WTC11 (cell line): Measurements from ENCODE around the gene MAPK11. TPM values are rescaled to one million over a fixed set of nuclear protein-coding genes. Genes with fewer than 3 reads are reported as not detected.

Source experiments
- ATAC-seq: fragments of 200-7000 bp; cut with Tn5 transposase; 2 replicates; pipeline ENCODE4 v1.10.0; 2021; ENCODE audit warnings: mild to moderate bottlenecking, moderate library complexity
- CTCF ChIA-PET: fragments of 300-600 bp; sonication (Branson Sonifier 250); formaldehyde crosslinking; loops from one replicate; lab custom pipeline; 2021; ENCODE audit warnings: antibody characterized with exemption; lab: Charles Lee
- POLR2A ChIA-PET: fragments of 350-600 bp; sonication (Branson Sonifier 250); formaldehyde crosslinking; loops from one replicate; lab custom pipeline; 2021; ENCODE audit warnings: antibody characterized with exemption; lab: Charles Lee
- DNase-seq: peaks from one replicate; pipeline ENCODE4 v3.0.0; 2021; ENCODE audit warnings: low spot score
- H3K27ac Mint-ChIP-seq: 2 replicates; pipeline ENCODE4 v1.8.0; 2021; ENCODE audit warnings: mixed read lengths
- H3K27me3 Mint-ChIP-seq: 2 replicates; pipeline ENCODE4 v1.8.0; 2021; ENCODE audit warnings: low read depth, mild to moderate bottlenecking, moderate library complexity, mixed read lengths
- H3K36me3 Mint-ChIP-seq: 2 replicates; pipeline ENCODE4 v1.8.0; 2021; ENCODE audit warnings: mixed read lengths
- H3K4me1 Mint-ChIP-seq: 2 replicates; pipeline ENCODE4 v1.8.0; 2022; ENCODE audit warnings: mixed read lengths
- H3K4me3 Mint-ChIP-seq: 2 replicates; pipeline ENCODE4 v1.8.0; 2021; ENCODE audit warnings: mild to moderate bottlenecking, moderate library complexity, mixed read lengths
- H3K9me3 Mint-ChIP-seq: 2 replicates; pipeline ENCODE4 v1.8.0; 2021; ENCODE audit warnings: mixed read lengths
- CREM ChIP-seq: sonication (generic); formaldehyde crosslinking; IDR thresholded peaks from 2 replicates; pipeline ENCODE4 v1.8.1; 2022; ENCODE audit warnings: mild to moderate bottlenecking, missing genetic modification reagents, moderate library complexity
- EMX1 ChIP-seq: fragments of 250-450 bp; sonication (Bioruptor Pico); IDR thresholded peaks from 2 replicates; pipeline ENCODE4 v1.8.0; 2021; ENCODE audit warnings: mild to moderate bottlenecking
- FOXJ3 ChIP-seq: sonication (generic); formaldehyde crosslinking; IDR thresholded peaks from 2 replicates; pipeline ENCODE4 v1.9.0; 2021; ENCODE audit warnings: missing genetic modification reagents, mild to moderate bottlenecking, borderline replicate concordance
- FOXP1 ChIP-seq: sonication (generic); formaldehyde crosslinking; IDR thresholded peaks from 2 replicates; pipeline ENCODE4 v1.8.0; 2022; ENCODE audit warnings: missing genetic modification reagents, mild to moderate bottlenecking, moderate library complexity, borderline replicate concordance
- IRF2 ChIP-seq: sonication (generic); formaldehyde crosslinking; IDR thresholded peaks from 2 replicates; pipeline ENCODE4 v1.8.0; 2022; ENCODE audit warnings: low read depth, missing genetic modification reagents, borderline replicate concordance
- NR2C2 ChIP-seq: sonication (generic); formaldehyde crosslinking; IDR thresholded peaks from 2 replicates; pipeline ENCODE4 v1.8.0; 2022; ENCODE audit warnings: mild to moderate bottlenecking, missing genetic modification reagents
- RELA ChIP-seq: sonication (generic); formaldehyde crosslinking; IDR thresholded peaks from 2 replicates; pipeline ENCODE4 v1.8.1; 2022; ENCODE audit warnings: missing genetic modification reagents, mild to moderate bottlenecking, borderline replicate concordance
- TCF7 ChIP-seq: sonication (generic); formaldehyde crosslinking; IDR thresholded peaks from 2 replicates; pipeline ENCODE4 v1.8.0; 2022; ENCODE audit warnings: mild to moderate bottlenecking, low read depth, missing genetic modification reagents, moderate library complexity
- ZNF121 ChIP-seq: sonication (generic); formaldehyde crosslinking; IDR thresholded peaks from 2 replicates; pipeline ENCODE4 v1.8.0; 2023; ENCODE audit warnings: missing genetic modification reagents
- total RNA-seq: library from RNA; stranded (reverse); gene quantifications from 3 replicates; pipeline ENCODE4 v1.2.3, GENCODE V29; 2021
- TF ChIP-seq, protein P1 (sequence below): fragments of 250-450 bp; sonication (Bioruptor Pico); IDR thresholded peaks from 2 replicates; pipeline ENCODE4 v2.1.2; 2022; ENCODE audit warnings: mild to moderate bottlenecking, moderate library complexity
- TF ChIP-seq, protein P2 (sequence below): sonication (generic); formaldehyde crosslinking; IDR thresholded peaks from 2 replicates; pipeline ENCODE4 v1.8.1; 2022; ENCODE audit warnings: low read depth, mild to moderate bottlenecking, moderate library complexity, missing genetic modification reagents, borderline replicate concordance
- TF ChIP-seq, protein P3 (sequence below): sonication (generic); formaldehyde crosslinking; IDR thresholded peaks from 2 replicates; pipeline ENCODE4 v1.8.0; 2023; ENCODE audit warnings: missing genetic modification reagents, mild to moderate bottlenecking, borderline replicate concordance
- TF ChIP-seq, protein P4 (sequence below): sonication (generic); formaldehyde crosslinking; IDR thresholded peaks from 2 replicates; pipeline ENCODE4 v1.8.1; 2023; ENCODE audit warnings: mild to moderate bottlenecking, missing genetic modification reagents, borderline replicate concordance
- TF ChIP-seq, protein P5 (sequence below): sonication (generic); formaldehyde crosslinking; IDR thresholded peaks from 2 replicates; pipeline ENCODE4 v1.8.1; 2023; ENCODE audit warnings: mild to moderate bottlenecking, missing genetic modification reagents

Gene MAPK11
- total RNA-seq, 1 experiment from 2014 or later, result 2.3 TPM

DNA sequence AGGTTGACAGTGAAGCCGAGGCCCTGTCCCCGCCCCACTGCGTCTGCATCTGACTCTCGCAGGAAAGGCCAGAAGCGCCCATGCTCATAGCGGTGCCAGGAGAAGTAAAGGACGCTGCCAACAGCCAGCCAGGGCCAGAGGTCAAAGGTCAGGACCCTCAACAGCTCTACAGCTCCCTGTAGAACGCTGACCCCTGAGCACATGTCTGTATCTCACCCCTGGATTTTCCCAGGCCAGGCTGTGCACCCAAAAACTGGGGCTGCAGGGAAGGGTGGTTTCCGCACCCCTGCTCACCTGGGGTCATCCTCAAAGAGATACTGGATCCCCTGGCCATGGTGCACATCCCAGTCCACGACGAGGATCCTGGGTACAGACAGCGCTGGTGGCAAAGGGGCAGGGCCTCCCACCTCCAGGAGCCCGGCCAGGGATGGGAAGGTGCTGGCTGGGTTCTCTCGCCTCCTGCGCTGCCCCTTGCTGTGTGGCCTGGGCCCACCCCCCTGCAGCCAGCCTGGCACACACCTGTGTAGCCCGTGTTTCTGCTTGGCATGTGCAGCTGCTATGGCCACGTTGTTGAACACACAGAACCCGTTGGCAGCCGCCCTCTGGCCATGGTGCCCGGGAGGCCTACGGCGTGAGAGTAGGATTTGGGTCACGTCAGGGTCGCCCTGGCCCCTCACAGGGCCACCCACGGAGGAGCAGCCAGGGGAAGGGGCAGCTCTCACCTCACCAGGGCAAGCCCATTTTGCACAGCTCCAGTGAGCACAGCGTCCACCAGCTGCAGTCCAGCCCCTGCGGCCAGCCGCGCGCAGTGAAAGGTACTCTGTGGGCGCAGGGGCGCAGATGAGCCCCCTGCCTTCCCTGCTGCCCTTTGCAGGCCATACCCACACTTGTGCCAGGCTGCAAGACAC lies 20.6 kb downstream of the MAPK11 start:
- ChIA-PET POLR2A (no interaction called here), CTCF (interaction anchor here (0.6 to 1.9 kb wide), 2 partner anchors 92 to 423 kb away, joined by 3 to 17 read pairs; partner anchors contain the start of gene SHANK3)
- Mint-ChIP-seq H3K4me3 (peak overlapping the region; percentile 72), H3K4me1 (peaks cover 4% of the 10 kb centered on the region; the same call in 1 of the 2 replicates), H3K9me3 (no peaks in the 10 kb centered on the region)
- ATAC-seq (no peak), DNase-seq (no peak)
- no peak for TF ChIP-seq TCF7 (CRISPR knock-in tag)
- TF ChIP-seq, protein P1, sequence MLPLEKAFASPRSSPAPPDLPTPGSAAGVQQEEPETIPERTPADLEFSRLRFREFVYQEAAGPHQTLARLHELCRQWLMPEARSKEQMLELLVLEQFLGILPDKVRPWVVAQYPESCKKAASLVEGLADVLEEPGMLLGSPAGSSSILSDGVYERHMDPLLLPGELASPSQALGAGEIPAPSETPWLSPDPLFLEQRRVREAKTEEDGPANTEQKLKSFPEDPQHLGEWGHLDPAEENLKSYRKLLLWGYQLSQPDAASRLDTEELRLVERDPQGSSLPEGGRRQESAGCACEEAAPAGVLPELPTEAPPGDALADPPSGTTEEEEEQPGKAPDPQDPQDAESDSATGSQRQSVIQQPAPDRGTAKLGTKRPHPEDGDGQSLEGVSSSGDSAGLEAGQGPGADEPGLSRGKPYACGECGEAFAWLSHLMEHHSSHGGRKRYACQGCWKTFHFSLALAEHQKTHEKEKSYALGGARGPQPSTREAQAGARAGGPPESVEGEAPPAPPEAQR (CRISPR knock-in tag), result no peak
- TF ChIP-seq, protein P2, sequence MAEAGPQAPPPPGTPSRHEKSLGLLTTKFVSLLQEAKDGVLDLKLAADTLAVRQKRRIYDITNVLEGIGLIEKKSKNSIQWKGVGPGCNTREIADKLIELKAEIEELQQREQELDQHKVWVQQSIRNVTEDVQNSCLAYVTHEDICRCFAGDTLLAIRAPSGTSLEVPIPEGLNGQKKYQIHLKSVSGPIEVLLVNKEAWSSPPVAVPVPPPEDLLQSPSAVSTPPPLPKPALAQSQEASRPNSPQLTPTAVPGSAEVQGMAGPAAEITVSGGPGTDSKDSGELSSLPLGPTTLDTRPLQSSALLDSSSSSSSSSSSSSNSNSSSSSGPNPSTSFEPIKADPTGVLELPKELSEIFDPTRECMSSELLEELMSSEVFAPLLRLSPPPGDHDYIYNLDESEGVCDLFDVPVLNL (CRISPR knock-in tag), result no peak
- TF ChIP-seq RELA (CRISPR knock-in tag), result no peak
- TF ChIP-seq CREM (CRISPR knock-in tag), result no peak
- TF ChIP-seq, protein P3, sequence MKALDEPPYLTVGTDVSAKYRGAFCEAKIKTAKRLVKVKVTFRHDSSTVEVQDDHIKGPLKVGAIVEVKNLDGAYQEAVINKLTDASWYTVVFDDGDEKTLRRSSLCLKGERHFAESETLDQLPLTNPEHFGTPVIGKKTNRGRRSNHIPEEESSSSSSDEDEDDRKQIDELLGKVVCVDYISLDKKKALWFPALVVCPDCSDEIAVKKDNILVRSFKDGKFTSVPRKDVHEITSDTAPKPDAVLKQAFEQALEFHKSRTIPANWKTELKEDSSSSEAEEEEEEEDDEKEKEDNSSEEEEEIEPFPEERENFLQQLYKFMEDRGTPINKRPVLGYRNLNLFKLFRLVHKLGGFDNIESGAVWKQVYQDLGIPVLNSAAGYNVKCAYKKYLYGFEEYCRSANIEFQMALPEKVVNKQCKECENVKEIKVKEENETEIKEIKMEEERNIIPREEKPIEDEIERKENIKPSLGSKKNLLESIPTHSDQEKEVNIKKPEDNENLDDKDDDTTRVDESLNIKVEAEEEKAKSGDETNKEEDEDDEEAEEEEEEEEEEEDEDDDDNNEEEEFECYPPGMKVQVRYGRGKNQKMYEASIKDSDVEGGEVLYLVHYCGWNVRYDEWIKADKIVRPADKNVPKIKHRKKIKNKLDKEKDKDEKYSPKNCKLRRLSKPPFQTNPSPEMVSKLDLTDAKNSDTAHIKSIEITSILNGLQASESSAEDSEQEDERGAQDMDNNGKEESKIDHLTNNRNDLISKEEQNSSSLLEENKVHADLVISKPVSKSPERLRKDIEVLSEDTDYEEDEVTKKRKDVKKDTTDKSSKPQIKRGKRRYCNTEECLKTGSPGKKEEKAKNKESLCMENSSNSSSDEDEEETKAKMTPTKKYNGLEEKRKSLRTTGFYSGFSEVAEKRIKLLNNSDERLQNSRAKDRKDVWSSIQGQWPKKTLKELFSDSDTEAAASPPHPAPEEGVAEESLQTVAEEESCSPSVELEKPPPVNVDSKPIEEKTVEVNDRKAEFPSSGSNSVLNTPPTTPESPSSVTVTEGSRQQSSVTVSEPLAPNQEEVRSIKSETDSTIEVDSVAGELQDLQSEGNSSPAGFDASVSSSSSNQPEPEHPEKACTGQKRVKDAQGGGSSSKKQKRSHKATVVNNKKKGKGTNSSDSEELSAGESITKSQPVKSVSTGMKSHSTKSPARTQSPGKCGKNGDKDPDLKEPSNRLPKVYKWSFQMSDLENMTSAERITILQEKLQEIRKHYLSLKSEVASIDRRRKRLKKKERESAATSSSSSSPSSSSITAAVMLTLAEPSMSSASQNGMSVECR (CRISPR knock-in tag), result no peak
- TF ChIP-seq ZNF121, result no peak
- no peak for TF ChIP-seq FOXJ3
- TF ChIP-seq IRF2, result no peak
- TF ChIP-seq FOXP1 (CRISPR knock-in tag), result no peak
- TF ChIP-seq EMX1, result no peak
- TF ChIP-seq, protein P4, sequence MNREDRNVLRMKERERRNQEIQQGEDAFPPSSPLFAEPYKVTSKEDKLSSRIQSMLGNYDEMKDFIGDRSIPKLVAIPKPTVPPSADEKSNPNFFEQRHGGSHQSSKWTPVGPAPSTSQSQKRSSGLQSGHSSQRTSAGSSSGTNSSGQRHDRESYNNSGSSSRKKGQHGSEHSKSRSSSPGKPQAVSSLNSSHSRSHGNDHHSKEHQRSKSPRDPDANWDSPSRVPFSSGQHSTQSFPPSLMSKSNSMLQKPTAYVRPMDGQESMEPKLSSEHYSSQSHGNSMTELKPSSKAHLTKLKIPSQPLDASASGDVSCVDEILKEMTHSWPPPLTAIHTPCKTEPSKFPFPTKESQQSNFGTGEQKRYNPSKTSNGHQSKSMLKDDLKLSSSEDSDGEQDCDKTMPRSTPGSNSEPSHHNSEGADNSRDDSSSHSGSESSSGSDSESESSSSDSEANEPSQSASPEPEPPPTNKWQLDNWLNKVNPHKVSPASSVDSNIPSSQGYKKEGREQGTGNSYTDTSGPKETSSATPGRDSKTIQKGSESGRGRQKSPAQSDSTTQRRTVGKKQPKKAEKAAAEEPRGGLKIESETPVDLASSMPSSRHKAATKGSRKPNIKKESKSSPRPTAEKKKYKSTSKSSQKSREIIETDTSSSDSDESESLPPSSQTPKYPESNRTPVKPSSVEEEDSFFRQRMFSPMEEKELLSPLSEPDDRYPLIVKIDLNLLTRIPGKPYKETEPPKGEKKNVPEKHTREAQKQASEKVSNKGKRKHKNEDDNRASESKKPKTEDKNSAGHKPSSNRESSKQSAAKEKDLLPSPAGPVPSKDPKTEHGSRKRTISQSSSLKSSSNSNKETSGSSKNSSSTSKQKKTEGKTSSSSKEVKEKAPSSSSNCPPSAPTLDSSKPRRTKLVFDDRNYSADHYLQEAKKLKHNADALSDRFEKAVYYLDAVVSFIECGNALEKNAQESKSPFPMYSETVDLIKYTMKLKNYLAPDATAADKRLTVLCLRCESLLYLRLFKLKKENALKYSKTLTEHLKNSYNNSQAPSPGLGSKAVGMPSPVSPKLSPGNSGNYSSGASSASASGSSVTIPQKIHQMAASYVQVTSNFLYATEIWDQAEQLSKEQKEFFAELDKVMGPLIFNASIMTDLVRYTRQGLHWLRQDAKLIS, result no peak
- no peak for TF ChIP-seq NR2C2 (CRISPR knock-in tag)
- TF ChIP-seq, protein P5, sequence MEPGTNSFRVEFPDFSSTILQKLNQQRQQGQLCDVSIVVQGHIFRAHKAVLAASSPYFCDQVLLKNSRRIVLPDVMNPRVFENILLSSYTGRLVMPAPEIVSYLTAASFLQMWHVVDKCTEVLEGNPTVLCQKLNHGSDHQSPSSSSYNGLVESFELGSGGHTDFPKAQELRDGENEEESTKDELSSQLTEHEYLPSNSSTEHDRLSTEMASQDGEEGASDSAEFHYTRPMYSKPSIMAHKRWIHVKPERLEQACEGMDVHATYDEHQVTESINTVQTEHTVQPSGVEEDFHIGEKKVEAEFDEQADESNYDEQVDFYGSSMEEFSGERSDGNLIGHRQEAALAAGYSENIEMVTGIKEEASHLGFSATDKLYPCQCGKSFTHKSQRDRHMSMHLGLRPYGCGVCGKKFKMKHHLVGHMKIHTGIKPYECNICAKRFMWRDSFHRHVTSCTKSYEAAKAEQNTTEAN (CRISPR knock-in tag), result no peak
- TF ChIP-seq, all 79 proteins: peak for 0
- Mint-ChIP-seq H3K27me3 (no peaks in the 10 kb centered on the region; the same call in 1 of the 2 replicates), H3K27ac (no peak overlapping the region), H3K36me3 (0 out of 2 replicates have a peak, but pooled peaks cover 2% of the 10 kb centered on the region)
